Neural cell (in vitro differentiated cells): ENCODE results near the gene PACS1. TPM values are rescaled to one million over a fixed set of nuclear protein-coding genes. Genes with fewer than 3 reads are reported as not detected.

Experiments
- H2AFZ ChIP-seq: fragments of 200-600, 300-800 bp; sonication (generic), shearing (Covaris generic); 2 replicates; pipeline ENCODE4 v1.6.0; 2014; ENCODE audit warnings: low read depth, mild to moderate bottlenecking, antibody characterized with exemption, low read length, moderate library complexity
- H3F3A ChIP-seq: fragments of 200-600 bp; shearing (Covaris generic); 2 replicates; pipeline ENCODE4 v1.6.1; 2016; ENCODE audit warnings: mild to moderate bottlenecking, moderate library complexity, mixed read lengths, antibody characterized with exemption, low read length; ENCODE audit not compliant: insufficient read depth, poor library complexity, severe bottlenecking
- H3K27ac ChIP-seq: fragments of 200-600, 300-800 bp; sonication (generic), shearing (Covaris generic); 2 replicates; pipeline ENCODE4 v1.5.1; 2014; ENCODE audit warnings: mild to moderate bottlenecking, low read length, moderate library complexity
- H3K27me3 ChIP-seq: fragments of 300-800, 200-600 bp; sonication (generic), shearing (Covaris generic); 2 replicates; pipeline ENCODE4 v1.6.0; 2014; ENCODE audit warnings: mild to moderate bottlenecking, low read depth, low read length, moderate library complexity; ENCODE audit not compliant: insufficient read depth
- H3K36me3 ChIP-seq: fragments of 300-800, 200-600 bp; sonication (generic), shearing (Covaris generic); 2 replicates; pipeline ENCODE4 v1.5.1; 2014; ENCODE audit warnings: mild to moderate bottlenecking, antibody characterized with exemption, low read length, moderate library complexity; ENCODE audit not compliant: insufficient read depth
- H3K4me2 ChIP-seq: fragments of 300-800, 200-600 bp; sonication (generic), shearing (Covaris generic); 2 replicates; pipeline ENCODE4 v1.6.0; 2014; ENCODE audit warnings: mild to moderate bottlenecking, low read length
- H3K4me3 ChIP-seq: fragments of 300-800, 200-600 bp; sonication (generic), shearing (Covaris generic); 2 replicates; pipeline ENCODE4 v1.5.1; 2014; ENCODE audit warnings: mild to moderate bottlenecking, low read length, moderate library complexity
- H3K79me2 ChIP-seq: fragments of 200-600 bp; shearing (Covaris generic); replicated peaks from 2 replicates; pipeline ENCODE4 v1.6.0; 2014; ENCODE audit warnings: mild to moderate bottlenecking, low read length, moderate library complexity; ENCODE audit not compliant: insufficient read depth
- H3K9ac ChIP-seq: fragments of 300-800, 200-600 bp; sonication (generic), shearing (Covaris generic); 2 replicates; pipeline ENCODE4 v1.6.1; 2016; ENCODE audit warnings: mild to moderate bottlenecking, low read length, mixed read lengths
- H3K9me2 ChIP-seq: fragments of 200-600 bp; shearing (Covaris generic); 2 replicates; pipeline ENCODE4 v1.6.1; 2016; ENCODE audit warnings: mild to moderate bottlenecking, low read length, mixed read lengths; ENCODE audit not compliant: insufficient read depth
- H3K9me3 ChIP-seq: fragments of 200-600, 300-800 bp; sonication (generic), shearing (Covaris generic); 2 replicates; pipeline ENCODE4 v1.6.1; 2016; ENCODE audit warnings: mild to moderate bottlenecking, mixed run types, low read length, moderate library complexity, mixed read lengths
- H4K20me1 ChIP-seq: fragments of 200-600 bp; shearing (Covaris generic); 2 replicates; pipeline ENCODE4 v1.6.1; 2016; ENCODE audit warnings: mild to moderate bottlenecking, mixed run types; ENCODE audit not compliant: insufficient read depth
- EP300 ChIP-seq: fragments of 450-650 bp; conservative IDR thresholded peaks from 2 replicates; pipeline ENCODE4 v1.6.1; 2014; ENCODE audit warnings: antibody characterized with exemption, mild to moderate bottlenecking, moderate library complexity; ENCODE audit not compliant: poor library complexity, severe bottlenecking
- EZH2 ChIP-seq: fragments of 200-600, 300-800 bp; shearing (Covaris generic), sonication (generic); IDR thresholded peaks from 2 replicates; pipeline ENCODE4 v1.6.1; 2014; ENCODE audit warnings: antibody characterized with exemption, low read length, borderline replicate concordance, mild to moderate bottlenecking; ENCODE audit not compliant: insufficient read depth, poor library complexity, severe bottlenecking
- MXI1 ChIP-seq: fragments of 450-650 bp; conservative IDR thresholded peaks from 2 replicates; pipeline ENCODE4 v1.6.1; 2014; ENCODE audit warnings: antibody characterized with exemption, mild to moderate bottlenecking; ENCODE audit not compliant: poor library complexity, severe bottlenecking
- POLR2AphosphoS5 ChIP-seq: IDR thresholded peaks from 2 replicates; pipeline ENCODE4 v1.6.1; 2012
- RAD21 ChIP-seq: fragments of 450-650 bp; conservative IDR thresholded peaks from 2 replicates; pipeline ENCODE4 v1.6.1; 2014; ENCODE audit warnings: antibody characterized with exemption, mild to moderate bottlenecking, moderate library complexity
- SMC3 ChIP-seq: fragments of 450-650 bp; conservative IDR thresholded peaks from 2 replicates; pipeline ENCODE4 v1.6.1; 2014; ENCODE audit warnings: antibody characterized with exemption, mild to moderate bottlenecking, moderate library complexity; ENCODE audit not compliant: poor library complexity
- TAF1 ChIP-seq: IDR thresholded peaks from 2 replicates; pipeline ENCODE4 v1.6.1; 2012; ENCODE audit warnings: low read depth
- polyA plus RNA-seq: library from polyadenylated mRNA; depleted of rRNA; stranded (reverse); fragments of >200 nt; gene quantifications from 2 replicates; pipeline ENCODE4 v1.2.3, GENCODE V29; 2014
- TF ChIP-seq, protein P1 (sequence below): fragments of 450-650 bp; IDR thresholded peaks from 2 replicates; pipeline ENCODE4 v1.5.1; 2014; ENCODE audit warnings: antibody characterized with exemption, mild to moderate bottlenecking, moderate library complexity; ENCODE audit not compliant: poor library complexity, severe bottlenecking
- TF ChIP-seq, protein P2 (sequence below): IDR thresholded peaks from 2 replicates; pipeline ENCODE4 v1.6.1; 2012; ENCODE audit warnings: borderline replicate concordance

PACS1 gene
- polyA plus RNA-seq, 1 donor from 2014 or later = 14.4 TPM

DNA sequence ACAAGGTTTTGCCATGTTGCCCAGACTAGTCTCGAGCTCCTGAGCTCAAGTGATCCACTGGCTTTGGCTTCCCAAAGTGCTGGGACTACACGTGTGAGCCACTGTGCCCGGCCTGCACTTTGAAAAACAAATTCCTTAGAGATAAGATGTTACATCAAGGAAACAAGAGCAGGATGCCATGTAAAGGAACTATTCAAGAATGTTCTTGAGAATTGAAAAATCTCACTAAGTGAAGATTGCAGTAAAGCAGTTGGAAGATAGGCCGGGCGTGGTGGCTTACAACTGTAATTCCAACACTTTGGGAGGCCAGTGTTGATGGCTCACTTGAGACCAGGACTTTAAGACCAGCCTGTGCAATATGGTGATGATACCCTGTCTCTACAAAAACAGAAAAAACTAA is 88.1 kb downstream of the PACS1 start:
- no peaks in the 10 kb centered on the region for H3K27me3 ChIP-seq
- no peaks in the 10 kb centered on the region for H3K36me3 ChIP-seq
- H3K27ac ChIP-seq = no peak overlapping the region
- TF ChIP-seq RAD21 (no peak), MXI1 (no peak), TAF1 (no peak), EZH2 (no peak), POLR2AphosphoS5 (no peak), EP300 (no peak), SMC3 (no peak)
- TF ChIP-seq, protein P1, sequence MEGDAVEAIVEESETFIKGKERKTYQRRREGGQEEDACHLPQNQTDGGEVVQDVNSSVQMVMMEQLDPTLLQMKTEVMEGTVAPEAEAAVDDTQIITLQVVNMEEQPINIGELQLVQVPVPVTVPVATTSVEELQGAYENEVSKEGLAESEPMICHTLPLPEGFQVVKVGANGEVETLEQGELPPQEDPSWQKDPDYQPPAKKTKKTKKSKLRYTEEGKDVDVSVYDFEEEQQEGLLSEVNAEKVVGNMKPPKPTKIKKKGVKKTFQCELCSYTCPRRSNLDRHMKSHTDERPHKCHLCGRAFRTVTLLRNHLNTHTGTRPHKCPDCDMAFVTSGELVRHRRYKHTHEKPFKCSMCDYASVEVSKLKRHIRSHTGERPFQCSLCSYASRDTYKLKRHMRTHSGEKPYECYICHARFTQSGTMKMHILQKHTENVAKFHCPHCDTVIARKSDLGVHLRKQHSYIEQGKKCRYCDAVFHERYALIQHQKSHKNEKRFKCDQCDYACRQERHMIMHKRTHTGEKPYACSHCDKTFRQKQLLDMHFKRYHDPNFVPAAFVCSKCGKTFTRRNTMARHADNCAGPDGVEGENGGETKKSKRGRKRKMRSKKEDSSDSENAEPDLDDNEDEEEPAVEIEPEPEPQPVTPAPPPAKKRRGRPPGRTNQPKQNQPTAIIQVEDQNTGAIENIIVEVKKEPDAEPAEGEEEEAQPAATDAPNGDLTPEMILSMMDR = no peak
- TF ChIP-seq, protein P2, sequence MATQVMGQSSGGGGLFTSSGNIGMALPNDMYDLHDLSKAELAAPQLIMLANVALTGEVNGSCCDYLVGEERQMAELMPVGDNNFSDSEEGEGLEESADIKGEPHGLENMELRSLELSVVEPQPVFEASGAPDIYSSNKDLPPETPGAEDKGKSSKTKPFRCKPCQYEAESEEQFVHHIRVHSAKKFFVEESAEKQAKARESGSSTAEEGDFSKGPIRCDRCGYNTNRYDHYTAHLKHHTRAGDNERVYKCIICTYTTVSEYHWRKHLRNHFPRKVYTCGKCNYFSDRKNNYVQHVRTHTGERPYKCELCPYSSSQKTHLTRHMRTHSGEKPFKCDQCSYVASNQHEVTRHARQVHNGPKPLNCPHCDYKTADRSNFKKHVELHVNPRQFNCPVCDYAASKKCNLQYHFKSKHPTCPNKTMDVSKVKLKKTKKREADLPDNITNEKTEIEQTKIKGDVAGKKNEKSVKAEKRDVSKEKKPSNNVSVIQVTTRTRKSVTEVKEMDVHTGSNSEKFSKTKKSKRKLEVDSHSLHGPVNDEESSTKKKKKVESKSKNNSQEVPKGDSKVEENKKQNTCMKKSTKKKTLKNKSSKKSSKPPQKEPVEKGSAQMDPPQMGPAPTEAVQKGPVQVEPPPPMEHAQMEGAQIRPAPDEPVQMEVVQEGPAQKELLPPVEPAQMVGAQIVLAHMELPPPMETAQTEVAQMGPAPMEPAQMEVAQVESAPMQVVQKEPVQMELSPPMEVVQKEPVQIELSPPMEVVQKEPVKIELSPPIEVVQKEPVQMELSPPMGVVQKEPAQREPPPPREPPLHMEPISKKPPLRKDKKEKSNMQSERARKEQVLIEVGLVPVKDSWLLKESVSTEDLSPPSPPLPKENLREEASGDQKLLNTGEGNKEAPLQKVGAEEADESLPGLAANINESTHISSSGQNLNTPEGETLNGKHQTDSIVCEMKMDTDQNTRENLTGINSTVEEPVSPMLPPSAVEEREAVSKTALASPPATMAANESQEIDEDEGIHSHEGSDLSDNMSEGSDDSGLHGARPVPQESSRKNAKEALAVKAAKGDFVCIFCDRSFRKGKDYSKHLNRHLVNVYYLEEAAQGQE = no peak
- no peaks in the 10 kb centered on the region for H3F3A ChIP-seq
- no peak overlapping the region for H3K9ac ChIP-seq
- H3K9me3 ChIP-seq = no peaks in the 10 kb centered on the region
- no peaks in the 10 kb centered on the region for H4K20me1 ChIP-seq
- no peaks in the 10 kb centered on the region for H3K79me2 ChIP-seq
- H3K9me2 ChIP-seq = no peaks in the 10 kb centered on the region
- H2AFZ ChIP-seq = no peak overlapping the region
- no peak overlapping the region for H3K4me3 ChIP-seq
- no peak overlapping the region for H3K4me2 ChIP-seq

DNA sequence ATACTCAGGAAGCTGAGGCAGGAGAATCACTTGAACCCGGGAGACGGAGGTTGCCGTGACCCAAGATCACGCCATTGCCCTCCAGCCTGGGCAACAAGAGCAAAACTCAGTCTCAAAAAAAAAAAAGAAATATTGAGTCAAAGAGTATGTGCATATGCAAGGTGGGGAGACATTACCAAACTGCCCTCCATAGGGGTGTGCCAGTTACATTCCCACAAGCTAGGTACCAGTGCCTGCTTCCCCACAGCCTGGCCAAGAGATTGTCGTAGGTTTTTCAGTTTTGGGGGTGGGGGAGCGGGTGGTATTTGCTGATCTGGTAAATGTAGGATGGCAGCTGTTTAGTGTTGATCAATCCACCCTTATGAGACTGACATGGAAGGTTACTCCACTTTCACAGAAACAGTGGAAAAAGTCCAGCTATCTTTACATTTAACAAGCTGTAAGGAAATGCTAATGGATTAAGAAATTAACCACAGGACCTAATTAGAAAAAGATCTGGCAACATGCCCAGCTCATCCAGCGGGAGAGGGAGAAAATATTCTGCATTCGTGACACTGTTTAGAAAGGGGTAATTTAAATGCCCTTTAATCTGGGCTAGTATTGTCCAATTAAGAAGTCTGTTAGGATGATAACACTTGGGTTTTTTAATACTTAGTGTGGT is 89.4 kb downstream of the PACS1 start:
- Histone ChIP-seq H3K36me3 (no peaks in the 10 kb centered on the region), H3K27me3 (no peaks in the 10 kb centered on the region), H3K9me2 (no peaks in the 10 kb centered on the region), H3K9ac (no peak overlapping the region), H3K4me2 (no peak overlapping the region), H4K20me1 (no peaks in the 10 kb centered on the region), H3K79me2 (no peaks in the 10 kb centered on the region), H3K4me3 (no peak overlapping the region), H2AFZ (no peak overlapping the region), H3K27ac (no peak overlapping the region), H3K9me3 (no peaks in the 10 kb centered on the region), H3F3A (no peaks in the 10 kb centered on the region)
- TF ChIP-seq EZH2 (no peak), SMC3 (no peak), TAF1 (no peak), EP300 (no peak), POLR2AphosphoS5 (no peak), RAD21 (no peak)
- TF ChIP-seq, protein P2 = no peak
